ENCODE results near the gene INTS11. TPM values are rescaled to one million over a fixed set of nuclear protein-coding genes. Genes with fewer than 3 reads are reported as not detected.

INTS11 gene
- total and polyA plus RNA-seq, 9 of the 15 experiments (the other 6 are each of a cell fraction or from before 2014, with no cell fraction given) = 3.6 to 183 (median 110) TPM

- Histone ChIP-seq H3K9me1 (ENCODE audit: control insufficient read depth, insufficient read depth, low read length) (peaks cover 3% of the 10 kb centered on the region), H2AFZ (ENCODE audit: low read depth, low read length) (no peak overlapping the region), H3K27ac (ENCODE audit: extremely low read depth, low read depth, low read length) (no peak overlapping the region), H3K9ac (ENCODE audit: insufficient read depth in 1 of 2, low read depth in 2 of 2, low read length in 2 of 2) (no peak overlapping the region), H3K4me1 (replicated peaks in 1 of 2; ENCODE audit: control insufficient read depth in 2 of 2, insufficient read depth in 2 of 2, low read length in 2 of 2) (peaks cover 0 to 65% of the 10 kb centered on the region in 2 experiments; a peak in 3 of 5 replicates), H3K27me3 (ENCODE audit: control insufficient read depth in 2 of 2, insufficient read depth in 2 of 2, low read length in 2 of 2) (peaks cover 2 to 25% of the 10 kb centered on the region in 2 experiments; a peak in 3 of 5 replicates), H3K4me3 (no peak overlapping the region), H3K36me3 (ENCODE audit: control insufficient read depth, insufficient read depth, low read length) (no peaks in the 10 kb centered on the region), H3K4me2 (ENCODE audit: insufficient read depth, low read length) (no peak overlapping the region), H3K9me3 (replicated peaks; ENCODE audit: control insufficient read depth, insufficient read depth, low read depth, low read length) (no peaks in the 10 kb centered on the region), H4K20me1 (replicated peaks; ENCODE audit: control insufficient read depth, insufficient read depth, low read length) (peaks cover 3% of the 10 kb centered on the region; the same call in 1 of the 2 replicates), H3K79me2 (ENCODE audit: control insufficient read depth, insufficient read depth, low read length) (no peaks in the 10 kb centered on the region)
- FAIRE-seq (no peak), ATAC-seq (no peak), DNase-seq (ENCODE audit: extremely low read depth in 1 of 4, low spot score in 3 of 4) (no peak)
- TF ChIP-seq CEBPG (CRISPR knock-in tag; IDR thresholded peaks at IDR 0.05) = no peak
- no peak for TF ChIP-seq CEBPG (tag; conservative IDR thresholded peaks at IDR 0.05 in 1 of 2, IDR thresholded peaks at IDR 0.05 in 1 of 2)
- TF ChIP-seq MED1 (CRISPR knock-in tag; IDR thresholded peaks at IDR 0.05; ENCODE audit: borderline replicate concordance) = no peak
- no peak for TF ChIP-seq ASH1L (IDR thresholded peaks at IDR 0.05; ENCODE audit: borderline replicate concordance, low read depth, partially characterized antibody)
- TF ChIP-seq SMARCC2 (IDR thresholded peaks at IDR 0.05; ENCODE audit: low read depth) = no peak
- no peak for TF ChIP-seq ZNF76 (CRISPR knock-in tag; IDR thresholded peaks at IDR 0.05; ENCODE audit: borderline replicate concordance)
- no peak for TF ChIP-seq ZNF699 (CRISPR knock-in tag; IDR thresholded peaks at IDR 0.05; ENCODE audit: insufficient replicate concordance)
- TF ChIP-seq HNRNPH1 (optimal IDR thresholded peaks at IDR 0.05; ENCODE audit: low read depth, low read length) = no peak
- no peak for TF ChIP-seq NBN (IDR thresholded peaks at IDR 0.05; ENCODE audit: low read depth)
- 27% methylated on average over 14 of the region's 14 CpGs for WGBS (ENCODE audit: insufficient coverage, low coverage, missing lambda C conversion rate)
- in situ Hi-C loops (cut with MboI) = no loop called here
- intact Hi-C loops (cut with micrococcal nuclease) = no loop called here
- CTCF ChIA-PET (ENCODE audit: low intra/inter-chr PET ratio) = no interaction called here
- POLR2A ChIA-PET = interaction anchor here (0.6 kb wide), 1 partner anchor 223 kb away, joined by 3 read pairs; no protein-coding TSS in a partner anchor
- no TSS peak for BruUV-seq (replicated peaks)
Observed at GRCh38 chr1:1282998-1283397, 41.5 kb downstream of the INTS11 start.

All from K562 (cell line).